Skin of body (tissue), 2 donors: ENCODE data around the gene SP3. TPM values are rescaled to one million over a fixed set of nuclear protein-coding genes. Genes with fewer than 3 reads are reported as not detected.

ENCODE experiments used
- DNase-seq: peaks from one replicate; lab custom pipeline; 2025; lab: John Stamatoyannopoulos, UW
- total RNA-seq: library from RNA; depleted of rRNA; stranded (reverse); fragments of >200 nt; gene quantifications from one replicate; pipeline ENCODE4 v1.2.3, GENCODE V29; 2014

SP3 gene
- total RNA-seq, 1 donor from 2014 or later = 151 TPM

DNA sequence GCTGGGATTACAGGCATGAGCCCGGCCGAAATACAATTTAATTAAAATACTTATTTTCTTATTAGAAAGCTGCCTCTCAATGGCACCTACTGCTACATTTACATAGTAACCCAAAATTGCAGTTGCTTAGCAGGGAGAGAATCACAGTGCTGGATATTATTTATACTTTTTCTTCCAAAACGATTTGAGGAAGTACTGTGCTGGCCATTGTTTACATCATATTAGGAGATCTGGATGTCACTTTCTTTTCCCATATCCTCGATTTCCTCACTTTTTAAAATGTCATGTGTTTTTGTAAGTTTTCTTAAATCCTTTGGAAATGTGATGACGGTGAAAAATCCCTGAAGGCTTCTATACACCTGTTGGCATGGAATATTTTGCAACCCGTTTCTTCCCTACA lies 3.4 kb upstream of the SP3 start:
- no peak for DNase-seq

DNA sequence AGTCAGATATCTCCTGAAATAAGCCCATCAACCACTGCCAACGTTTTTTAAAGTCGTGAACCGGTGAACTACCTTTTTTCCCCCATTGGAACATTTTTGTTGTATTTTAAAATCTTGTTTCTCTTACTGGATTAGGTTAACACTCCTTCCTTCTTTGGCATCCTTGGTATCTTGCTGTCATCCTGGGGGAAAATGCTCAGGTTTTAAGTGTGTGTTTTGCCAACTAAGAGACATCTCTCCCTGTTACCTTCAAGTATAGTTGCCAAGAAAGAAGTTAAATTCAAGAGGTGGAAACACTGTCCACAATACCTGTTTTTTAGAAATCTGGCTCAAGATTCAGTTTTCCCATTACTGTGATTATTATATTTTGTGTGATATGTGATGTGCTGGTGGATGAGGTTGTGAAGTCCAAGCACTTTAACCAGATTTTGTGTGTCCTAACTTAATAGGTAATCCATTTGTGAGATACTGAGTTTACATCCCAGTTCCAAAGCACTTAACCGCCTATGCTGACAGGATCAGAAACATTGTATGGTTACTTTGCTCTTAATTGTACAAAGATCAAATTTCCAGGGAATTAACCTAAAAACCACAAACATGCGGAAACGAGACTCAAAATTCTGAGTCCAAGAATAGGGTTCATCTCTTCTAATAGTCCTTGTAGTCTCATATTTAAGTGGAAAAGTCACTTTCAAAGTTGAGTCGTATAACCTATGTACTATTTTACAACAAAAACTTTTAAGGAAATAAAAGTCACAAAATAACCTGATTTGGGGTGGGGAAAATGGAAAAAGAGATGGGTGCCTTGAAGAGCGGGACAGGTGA lies 1.3 kb upstream of the SP3 start:
- no peak for DNase-seq

- DNase-seq = peak; percentile 81
Measured at GRCh38 chr2:173964565-173965371, 405 bp downstream of the SP3 start.

GRCh38 chr2:173963817-173964564 lies 1.2 kb downstream of the SP3 start:
- DNase-seq = peak; percentile 90

DNA sequence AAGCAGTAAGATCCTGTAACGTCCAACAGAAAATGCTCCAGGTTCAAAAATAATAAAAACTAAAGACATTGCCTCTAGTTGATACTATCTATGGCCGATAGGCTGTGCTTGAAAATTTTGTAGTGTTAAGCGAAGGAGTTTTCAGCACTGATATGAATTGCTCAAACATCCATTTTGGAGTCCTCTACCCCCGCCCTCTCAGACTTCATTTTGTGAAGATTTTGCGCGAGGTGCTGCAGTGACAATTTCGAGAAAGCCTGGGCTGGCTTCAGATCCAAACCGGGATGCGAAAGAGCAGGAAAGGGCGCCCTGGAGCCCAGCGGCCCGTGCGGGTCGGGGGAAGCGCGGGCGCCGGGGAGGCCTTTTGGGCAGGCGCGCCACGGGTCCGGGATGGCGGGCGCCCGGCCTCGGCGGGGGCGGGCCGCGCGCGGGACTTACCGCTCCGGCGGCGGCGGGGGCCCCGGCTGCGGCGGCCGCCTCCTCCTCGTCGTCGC lies 1.8 kb downstream of the SP3 start:
- DNase-seq = peak; percentile 86

- no peak for DNase-seq
Measured at GRCh38 chr2:173962583-173963110, 2.5 kb downstream of the SP3 start.

- DNase-seq = no peak
Measured at GRCh38 chr2:173962031-173962430, 3.1 kb downstream of the SP3 start.

GRCh38 chr2:173961346-173961705 lies 3.8 kb downstream of the SP3 start:
- DNase-seq = no peak

GRCh38 chr2:173959909-173960308 lies 5.3 kb downstream of the SP3 start:
- DNase-seq = no peak

GRCh38 chr2:173959358-173959884 lies 5.8 kb downstream of the SP3 start:
- DNase-seq = no peak

DNA sequence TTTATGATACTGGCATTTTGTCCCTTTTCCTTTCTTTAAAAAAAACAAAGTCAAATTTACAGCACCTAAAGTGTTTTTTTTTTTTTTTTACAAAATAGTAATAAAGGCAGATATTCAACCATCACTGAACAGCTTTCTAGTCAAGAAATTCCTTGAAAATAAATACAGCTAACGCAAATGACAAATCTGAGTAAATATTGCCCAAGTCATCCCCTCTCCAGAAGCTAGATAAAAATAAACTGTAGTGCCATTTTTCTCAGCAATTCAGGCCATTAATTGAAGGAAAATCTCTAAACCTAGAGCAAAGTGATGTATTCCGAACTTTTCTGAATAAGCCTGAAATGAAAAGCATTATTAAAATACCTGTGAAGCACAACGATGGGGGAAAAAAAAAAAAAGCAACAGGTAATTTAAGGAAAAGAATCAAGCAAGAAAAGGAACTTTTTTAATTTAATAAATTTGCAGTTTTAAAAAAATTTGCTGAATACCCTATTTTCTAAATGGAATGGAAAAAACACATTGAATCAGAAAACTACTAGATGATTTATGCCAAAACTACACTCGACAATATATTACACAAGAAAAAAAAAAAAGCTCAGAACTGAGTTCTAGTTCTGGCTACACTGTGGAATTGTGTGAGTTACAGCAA lies 6.9 kb downstream of the SP3 start:
- no peak for DNase-seq

DNA sequence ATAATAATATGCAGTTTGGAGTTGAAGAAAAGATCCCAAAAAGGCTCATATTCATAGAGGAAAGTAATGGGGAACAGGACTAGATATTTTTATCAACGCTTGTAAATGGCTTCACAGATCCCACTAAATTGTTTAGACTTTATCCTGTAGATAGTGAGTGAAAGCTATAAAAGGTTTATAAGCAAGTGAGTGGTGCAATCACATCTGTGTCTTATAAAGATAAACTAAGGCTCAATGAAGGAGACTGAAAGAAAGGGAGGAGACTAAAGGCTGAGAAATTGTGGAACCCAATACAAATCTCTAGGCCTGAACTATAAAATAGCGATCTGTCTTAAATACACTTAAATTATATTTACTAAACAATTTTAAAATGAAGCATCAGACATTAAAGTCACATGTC lies 7.7 kb downstream of the SP3 start:
- DNase-seq = no peak

GRCh38 chr2:173956454-173956853 lies 8.7 kb downstream of the SP3 start:
- DNase-seq = no peak

- DNase-seq = no peak
Measured at GRCh38 chr2:173955867-173956266, 9.3 kb downstream of the SP3 start.

DNA sequence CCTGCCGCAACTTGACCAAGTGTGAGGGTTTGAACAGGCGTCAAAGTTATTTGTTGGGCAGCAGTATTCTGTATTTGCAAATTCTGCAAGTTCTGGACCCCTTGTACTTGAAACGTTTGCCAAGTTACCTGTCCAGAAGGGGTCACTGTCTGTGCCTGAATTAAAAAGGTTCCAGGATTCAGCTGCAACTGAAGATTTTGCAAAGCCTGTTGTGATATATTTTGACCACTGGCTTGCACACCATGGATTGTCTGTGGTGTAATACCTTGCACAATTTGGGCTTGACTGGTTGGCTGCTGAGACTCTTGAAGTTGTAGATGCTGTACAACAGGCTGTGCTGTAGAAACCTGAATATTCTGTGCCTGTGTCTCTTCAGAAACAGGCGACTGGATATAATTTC lies 10.2 kb downstream of the SP3 start:
- DNase-seq = no peak

GRCh38 chr2:173953047-173953424 lies 12.1 kb downstream of the SP3 start:
- DNase-seq = no peak

- DNase-seq = no peak
Measured at GRCh38 chr2:173952267-173953046, 12.7 kb downstream of the SP3 start.

DNA sequence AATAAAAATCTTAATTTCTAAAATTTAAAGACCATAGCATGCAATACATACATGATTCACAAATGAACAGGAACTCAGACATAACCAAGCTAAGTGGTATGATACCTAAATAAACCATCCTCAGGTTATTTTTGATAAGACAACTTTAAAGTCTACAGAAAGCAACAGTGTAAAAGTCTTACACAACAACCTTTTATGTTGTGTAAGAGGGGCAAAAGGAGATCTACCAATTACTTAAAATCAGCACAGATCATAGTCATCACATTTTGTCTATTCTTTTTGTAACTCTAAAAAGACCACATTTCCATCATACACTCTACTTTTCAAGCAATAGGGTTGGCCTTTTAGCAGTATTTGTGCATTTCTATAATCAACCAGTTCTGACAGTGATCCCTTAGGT lies 16.3 kb downstream of the SP3 start:
- DNase-seq = no peak

- DNase-seq = no peak
Measured at GRCh38 chr2:173948198-173948597, 17.0 kb downstream of the SP3 start.

DNA sequence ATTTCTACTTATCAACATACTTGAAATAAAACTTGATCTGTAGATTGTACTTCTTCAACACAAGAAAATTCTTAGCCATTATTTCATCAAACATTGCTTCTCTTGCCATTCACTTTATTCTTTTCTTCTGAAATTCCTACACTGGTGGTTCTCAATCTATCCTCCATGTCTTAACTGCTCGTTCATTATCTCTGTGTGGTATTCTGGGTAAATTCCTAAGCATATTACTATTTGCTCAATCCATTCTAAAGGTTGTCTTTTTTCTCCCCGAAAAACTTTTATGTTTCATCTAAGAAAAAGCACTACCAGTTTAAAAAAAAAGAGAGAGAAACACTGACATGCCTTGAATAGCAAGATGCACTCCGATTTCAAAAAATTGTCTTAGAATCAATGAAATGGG lies 18.0 kb downstream of the SP3 start:
- DNase-seq = no peak
